H1 (cell line): ENCODE results near the gene TBRG4. TPM values are rescaled to one million over a fixed set of nuclear protein-coding genes. Genes with fewer than 3 reads are reported as not detected.

Experiments used
- CTCF ChIA-PET: fragments of 300-600 bp; sonication (Branson Sonifier 250); formaldehyde crosslinking; loops from one replicate; lab custom pipeline; 2021; ENCODE audit not compliant: partially characterized antibody; lab: Charles Lee
- POLR2A ChIA-PET: fragments of 300-600 bp; sonication (Branson Sonifier 250); formaldehyde crosslinking; loops from one replicate; lab custom pipeline; 2021; ENCODE audit warnings: inconsistent platforms; ENCODE audit not compliant: partially characterized antibody; lab: Charles Lee
- DNase-seq, 2 experiments: peaks; one replicate each; pipeline versions ENCODE4 v3.0.0 to v3.0.0-alpha.2; 2010 to 2022; ENCODE audit warnings: low spot score in 2 of 2, low read depth in 1 of 2, mixed read lengths in 1 of 2
- FAIRE-seq: peaks from 2 replicates; lab custom pipeline; 2011; peaks lifted over from hg19 to GRCh38; lab: Jason Lieb, UNC
- H2AFZ ChIP-seq: 2 replicates; pipeline ENCODE4 v1.8.1; 2012; ENCODE audit warnings: low read length, inconsistent platforms
- H2AK5ac ChIP-seq: 2 replicates; pipeline ENCODE4 v1.6.1; 2013; ENCODE audit warnings: low read depth, low read length
- H2BK120ac ChIP-seq: replicated peaks from 2 replicates; pipeline ENCODE3; 2013; ENCODE audit warnings: low read depth, low read length, inconsistent platforms
- H2BK12ac ChIP-seq: 2 replicates; pipeline ENCODE4 v1.6.1; 2013; ENCODE audit warnings: low read depth, low read length
- H2BK15ac ChIP-seq: 2 replicates; pipeline ENCODE4 v1.6.1; 2013; ENCODE audit warnings: low read length
- H2BK20ac ChIP-seq: 2 replicates; pipeline ENCODE4 v1.6.1; 2013; ENCODE audit warnings: low read length
- H2BK5ac ChIP-seq: 2 replicates; pipeline ENCODE4 v1.6.1; 2013; ENCODE audit warnings: low read depth, low read length
- H3K14ac ChIP-seq: 2 replicates; pipeline ENCODE4 v1.6.1; 2013; ENCODE audit warnings: inconsistent platforms; ENCODE audit not compliant: insufficient read length
- H3K18ac ChIP-seq: 2 replicates; pipeline ENCODE4 v1.6.1; 2013; ENCODE audit warnings: low read length; ENCODE audit errors: extremely low read depth
- H3K23ac ChIP-seq: 2 replicates; pipeline ENCODE4 v1.6.1; 2013; ENCODE audit warnings: inconsistent platforms; ENCODE audit not compliant: insufficient read length
- H3K23me2 ChIP-seq: 2 replicates; pipeline ENCODE4 v1.6.1; 2013; ENCODE audit warnings: low read depth, low read length
- H3K27ac ChIP-seq: 2 replicates; pipeline ENCODE4 v1.6.1; 2011; ENCODE audit warnings: low read depth, low read length, inconsistent platforms
- H3K27me3 ChIP-seq, 4 experiments: replicated peaks in 1 of 4; 1 replicate in 1 of 4; 2 replicates in 3 of 4; pipeline versions ENCODE4 v1.6.1 to v1.8.1; 2011 to 2013; ENCODE audit warnings: low read length in 3 of 4, mild to moderate bottlenecking in 3 of 4, inconsistent platforms in 2 of 4, mixed read lengths in 2 of 4, moderate library complexity in 1 of 4; ENCODE audit not compliant: control insufficient read depth in 3 of 4, insufficient read depth in 3 of 4; ENCODE audit errors: extremely low read depth in 1 of 4
- H3K36me3 ChIP-seq, 4 experiments: 2 replicates each; pipeline versions ENCODE4 v1.6.1 to v1.8.1; 2011 to 2013; ENCODE audit warnings: mild to moderate bottlenecking in 4 of 4, low read length in 3 of 4, moderate library complexity in 2 of 4, control low read depth in 1 of 4, inconsistent platforms in 1 of 4; ENCODE audit not compliant: insufficient read depth in 4 of 4, control insufficient read depth in 2 of 4
- H3K4ac ChIP-seq: replicated peaks from 2 replicates; pipeline ENCODE3; 2013; ENCODE audit warnings: low read length, low read depth, mixed read lengths, inconsistent platforms; ENCODE audit not compliant: insufficient read length
- H3K4me1 ChIP-seq, 4 experiments: replicated peaks in 1 of 4; 1 replicate in 1 of 4; 2 replicates in 3 of 4; pipeline versions ENCODE4 v1.6.1 to v1.8.1; 2011 to 2013; ENCODE audit warnings: low read length in 3 of 4, inconsistent platforms in 2 of 4, mixed read lengths in 1 of 4; ENCODE audit not compliant: insufficient read depth in 4 of 4, control insufficient read depth in 3 of 4
- H3K4me2 ChIP-seq, 2 experiments: 2 replicates each; pipeline versions ENCODE4 v1.6.1 to v1.8.1; 2011 to 2013; ENCODE audit warnings: low read depth in 2 of 2, low read length in 2 of 2, control low read depth in 1 of 2, inconsistent platforms in 1 of 2, mild to moderate bottlenecking in 1 of 2; ENCODE audit not compliant: insufficient read depth in 1 of 2
- H3K4me3 ChIP-seq, 4 experiments: fragments of 200-600, 300-600 bp in 1 of 4; sonication (generic), shearing (Covaris generic), sonication (Bioruptor Twin) in 1 of 4; 2 replicates each; pipeline versions ENCODE4 v1.5.1 to v1.8.1; 2011 to 2016; ENCODE audit warnings: low read length in 4 of 4, low read depth in 3 of 4, control low read depth in 2 of 4, inconsistent platforms in 2 of 4, mild to moderate bottlenecking in 2 of 4, mixed read lengths in 1 of 4, moderate library complexity in 1 of 4; ENCODE audit not compliant: insufficient read depth in 2 of 4; ENCODE audit errors: extremely low read depth in 1 of 4
- H3K56ac ChIP-seq: replicated peaks from 2 replicates; pipeline ENCODE3; 2013; ENCODE audit warnings: low read depth, mild to moderate bottlenecking, mixed read lengths, low read length, inconsistent platforms; ENCODE audit not compliant: insufficient read length
- H3K79me1 ChIP-seq: 2 replicates; pipeline ENCODE4 v1.6.1; 2013; ENCODE audit warnings: low read depth, low read length, control low read depth
- H3K79me2 ChIP-seq, 2 experiments: 2 replicates each; pipeline versions ENCODE4 v1.6.1 to v1.8.1; 2012 to 2013; ENCODE audit warnings: low read length in 2 of 2, mild to moderate bottlenecking in 2 of 2, inconsistent platforms in 1 of 2; ENCODE audit not compliant: insufficient read depth in 2 of 2, control insufficient read depth in 1 of 2
- H3K9ac ChIP-seq, 4 experiments: replicated peaks in 1 of 4; 1 replicate in 1 of 4; 2 replicates in 3 of 4; pipeline versions ENCODE4 v1.6.1 to v1.8.1; 2011 to 2013; ENCODE audit warnings: low read depth in 3 of 4, low read length in 3 of 4, control low read depth in 2 of 4, mild to moderate bottlenecking in 2 of 4, moderate library complexity in 2 of 4, inconsistent platforms in 1 of 4; ENCODE audit errors: extremely low read depth in 1 of 4
- H3K9me3 ChIP-seq, 2 experiments: 2 replicates each; pipeline versions ENCODE4 v1.6.1 to v1.8.1; 2012 to 2013; ENCODE audit warnings: mild to moderate bottlenecking in 2 of 2, moderate library complexity in 2 of 2, control low read depth in 1 of 2, inconsistent platforms in 1 of 2, low read depth in 1 of 2, low read length in 1 of 2, mixed read lengths in 1 of 2; ENCODE audit not compliant: insufficient read depth in 2 of 2
- H4K20me1 ChIP-seq, 2 experiments: replicated peaks in 1 of 2; 2 replicates each; pipeline versions ENCODE3 to v1.8.1; 2011 to 2013; ENCODE audit warnings: inconsistent platforms in 2 of 2, low read length in 2 of 2, mild to moderate bottlenecking in 1 of 2; ENCODE audit not compliant: insufficient read depth in 2 of 2, control insufficient read depth in 1 of 2
- H4K5ac ChIP-seq: 2 replicates; pipeline ENCODE4 v1.6.1; 2013; ENCODE audit warnings: low read length, low read depth, mixed read lengths, inconsistent platforms; ENCODE audit not compliant: insufficient read length
- H4K8ac ChIP-seq: 2 replicates; pipeline ENCODE4 v1.8.0; 2013; ENCODE audit warnings: mild to moderate bottlenecking, moderate library complexity, low read length, inconsistent platforms; ENCODE audit not compliant: insufficient read depth; ENCODE audit errors: extremely low read depth
- H4K91ac ChIP-seq: replicated peaks from 2 replicates; pipeline ENCODE3; 2013; ENCODE audit warnings: low read length, mixed read lengths, inconsistent platforms; ENCODE audit not compliant: insufficient read length
- ASH2L ChIP-seq: fragments of 200-600, 300-600 bp; sonication (generic); IDR thresholded peaks from one replicate; pipeline ENCODE4 v1.7.1; 2017; ENCODE audit warnings: low read length
- ATF3 ChIP-seq: IDR thresholded peaks from 2 replicates; pipeline ENCODE4 v1.6.1; 2011; ENCODE audit warnings: low read depth, mild to moderate bottlenecking, low read length; ENCODE audit not compliant: insufficient read depth
- BCL11A ChIP-seq, 2 experiments: IDR thresholded peaks; one replicate each; pipeline ENCODE4 v1.6.1; 2011; ENCODE audit warnings: low read depth in 2 of 2, low read length in 2 of 2, mild to moderate bottlenecking in 2 of 2
- CHD1 ChIP-seq: IDR thresholded peaks from 2 replicates; pipeline ENCODE4 v1.6.1; 2012; ENCODE audit warnings: low read depth, low read length, improper control_type of control experiment
- CREB1 ChIP-seq: IDR thresholded peaks from 2 replicates; pipeline ENCODE4 v1.6.1; 2012; ENCODE audit warnings: inconsistent platforms
- CTBP2 ChIP-seq: IDR thresholded peaks from 2 replicates; pipeline ENCODE4 v1.7.0; 2011; ENCODE audit warnings: borderline replicate concordance, mild to moderate bottlenecking, moderate library complexity, mixed read lengths, low read length; ENCODE audit not compliant: insufficient read depth, insufficient read length
- KDM5A ChIP-seq: fragments of 200-600 bp; IDR thresholded peaks from 2 replicates; pipeline ENCODE4 v1.7.1; 2012; ENCODE audit warnings: mild to moderate bottlenecking, low read length, inconsistent platforms, mixed read lengths
- SIN3A ChIP-seq, 2 experiments: IDR thresholded peaks in 1 of 2; conservative IDR thresholded peaks in 1 of 2; 2 replicates each; pipeline ENCODE4 v1.6.1; 2011 to 2012; ENCODE audit warnings: low read length in 2 of 2, improper control_type of control experiment in 1 of 2, low read depth in 1 of 2, mild to moderate bottlenecking in 1 of 2
- TAF1 ChIP-seq: IDR thresholded peaks from 2 replicates; pipeline ENCODE4 v1.6.1; 2011; ENCODE audit warnings: mild to moderate bottlenecking, low read depth, low read length
- TEAD4 ChIP-seq: IDR thresholded peaks from 2 replicates; pipeline ENCODE4 v1.6.1; 2012; ENCODE audit warnings: low read depth, low read length, inconsistent platforms, mixed read lengths
- WGBS, 2 experiments: shearing (Covaris generic) in 1 of 2; methylation state at CpG; one replicate each; pipeline versions ENCODE4 v1.1.6 to v1.1.7; 2013 to 2015; ENCODE audit warnings: low lambda C conversion rate in 2 of 2, mixed read lengths in 2 of 2, inconsistent platforms in 1 of 2, low coverage in 1 of 2, missing lambda C conversion rate in 1 of 2; ENCODE audit not compliant: insufficient replicate concordance in 2 of 2, insufficient coverage in 1 of 2, insufficient read length in 1 of 2; ENCODE audit errors: extremely low coverage in 1 of 2, missing lambda C conversion rate in 1 of 2; 5-methylcytosine and 5-hydroxymethylcytosine counted together
- polyA plus RNA-seq, 7 experiments: library from polyadenylated mRNA; depleted of rRNA in 3 of 7; stranded (reverse) in 5 of 7; unstranded in 2 of 7; fragments of >200 nt in 5 of 7; fragments of 200-250 nt in 2 of 7; gene quantifications; 1 replicate in 5 of 7; 2 replicates in 1 of 7; 4 replicates in 1 of 7; pipeline versions ENCODE4 v1.2.1 to v1.2.3, GENCODE V29; 2011 to 2013; ENCODE audit warnings: missing spikeins in 2 of 7, mixed read lengths in 2 of 7
- total RNA-seq: library from RNA; stranded (reverse); fragmentation: NEBNext Ultra II Directional; extraction: Animal tissue kit (Norgen Biotek cat#: 25700); gene quantifications from 2 replicates; pipeline ENCODE4 v1.2.1, GENCODE V29; 2021
- TF ChIP-seq, protein P1 (sequence below): IDR thresholded peaks from 2 replicates; pipeline ENCODE4 v1.6.1; 2012; ENCODE audit warnings: inconsistent platforms

TBRG4 gene
- total and polyA plus RNA-seq, 2 of the 8 experiments (the other 6 are each of a cell fraction or from before 2014, with no cell fraction given), result 110 to 137 TPM

DNA sequence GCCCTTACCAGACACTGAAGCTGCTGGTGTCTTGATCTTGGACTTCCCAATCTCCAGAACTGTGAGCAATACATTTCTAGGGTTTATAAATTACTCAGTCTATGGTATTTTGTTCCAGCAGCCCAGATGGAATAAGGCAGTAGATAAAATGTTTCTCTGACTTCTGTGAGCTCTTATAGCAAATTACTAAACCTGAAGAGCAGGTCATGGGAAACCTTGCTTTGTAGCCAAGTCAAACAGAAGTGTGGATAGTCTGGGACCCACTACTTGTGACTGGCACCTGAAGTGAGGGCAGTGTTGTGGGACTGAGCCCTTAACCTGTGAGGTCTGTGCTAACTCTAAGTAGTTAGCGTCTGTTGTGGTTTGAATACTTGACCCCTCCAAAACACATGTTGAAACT lies 4.6 kb upstream of the TBRG4 start:
- H2AFZ ChIP-seq, result no peak overlapping the region
- H3K56ac ChIP-seq, result no peak overlapping the region
- H3K23ac ChIP-seq, result no peak overlapping the region
- no peaks in the 10 kb centered on the region for H3K36me3 ChIP-seq
- POLR2A ChIA-PET, result no interaction called here
- H2BK120ac ChIP-seq, result no peak overlapping the region
- FAIRE-seq, result no peak
- H3K79me2 ChIP-seq, result peaks cover 0 to 4% of the 10 kb centered on the region in 2 experiments; a peak in 2 of 4 replicates
- H4K8ac ChIP-seq, result no peak overlapping the region; the same call in 1 of the 2 replicates
- CTCF ChIA-PET, result interaction anchor here (0.9 to 4.2 kb wide), 4 partner anchors 19 to 344 kb away, joined by 3 to 21 read pairs (median 4); no protein-coding TSS in a partner anchor
- H3K79me1 ChIP-seq, result no peaks in the 10 kb centered on the region
- H2BK20ac ChIP-seq, result no peak overlapping the region
- no peak overlapping the region for H3K9ac ChIP-seq
- no peak overlapping the region for H2BK15ac ChIP-seq
- no peaks in the 10 kb centered on the region for H4K20me1 ChIP-seq
- no peak for TF ChIP-seq TEAD4
- no peak for TF ChIP-seq ASH2L
- TF ChIP-seq KDM5A, result no peak
- TF ChIP-seq CHD1, result no peak
- no peak for TF ChIP-seq BCL11A (IDR thresholded peaks at IDR 0.05; ENCODE audit: low read depth in 2 of 2, low read length in 2 of 2)
- TF ChIP-seq CTBP2, result no peak
- no peak for TF ChIP-seq TAF1
- no peak for TF ChIP-seq SIN3A (conservative IDR thresholded peaks at IDR 0.05 in 1 of 2, IDR thresholded peaks at IDR 0.05 in 1 of 2; ENCODE audit: low read depth in 1 of 2, low read length in 2 of 2)
- no peak for TF ChIP-seq ATF3
- TF ChIP-seq, protein P1, sequence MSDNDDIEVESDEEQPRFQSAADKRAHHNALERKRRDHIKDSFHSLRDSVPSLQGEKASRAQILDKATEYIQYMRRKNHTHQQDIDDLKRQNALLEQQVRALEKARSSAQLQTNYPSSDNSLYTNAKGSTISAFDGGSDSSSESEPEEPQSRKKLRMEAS, result no peak
- TF ChIP-seq CREB1, result no peak
- no peak overlapping the region for H4K91ac ChIP-seq
- no peak overlapping the region for H3K4ac ChIP-seq
- no peaks in the 10 kb centered on the region for H3K9me3 ChIP-seq
- no peak overlapping the region for H3K4me3 ChIP-seq
- H4K5ac ChIP-seq, result no peak overlapping the region
- H3K27ac ChIP-seq, result no peak overlapping the region
- no peak overlapping the region for H3K4me2 ChIP-seq
- no peak overlapping the region for H3K18ac ChIP-seq
- no peak overlapping the region for H2AK5ac ChIP-seq
- H3K23me2 ChIP-seq, result no peaks in the 10 kb centered on the region; the same call in 1 of the 2 replicates
- 88% methylated on average over 1 of the region's 1 CpG; no CpG with 5 or more reads in 1 of the 2 experiments for WGBS, 2 experiments
- H3K4me1 ChIP-seq, result no peaks in the 10 kb centered on the region; a peak in 1 of 7 replicates
- H3K27me3 ChIP-seq, result peaks cover 0 to 4% (median 1%) of the 10 kb centered on the region in 4 experiments; a peak in 1 of 7 replicates
- H2BK12ac ChIP-seq, result no peak overlapping the region
- no peak overlapping the region for H3K14ac ChIP-seq
- DNase-seq, result no peak
- H2BK5ac ChIP-seq, result no peak overlapping the region
